Common myeloid progenitor, CD34-positive (primary cell): ENCODE results near the gene KLHL8.

Source experiments
- CTCF ChIA-PET: fragments of 350-600 bp; sonication (Branson Sonifier 250); formaldehyde crosslinking; loops from one replicate; lab custom pipeline; 2021; ENCODE audit warnings: antibody characterized with exemption; lab: Charles Lee
- POLR2A ChIA-PET: fragments of 350-600 bp; sonication (Branson Sonifier 250); formaldehyde crosslinking; loops from one replicate; lab custom pipeline; 2021; ENCODE audit warnings: antibody characterized with exemption; lab: Charles Lee
- DNase-seq, 3 donors: peaks; one replicate each; pipeline versions ENCODE4 v3.0.0 to v3.0.0-alpha.2; 2013
- H3K27ac ChIP-seq, 2 experiments: 1 replicate in 1 of 2; 2 replicates in 1 of 2; pipeline ENCODE4 v1.7.0; 2013; ENCODE audit warnings: inconsistent platforms in 2 of 2, low read length in 2 of 2, mild to moderate bottlenecking in 2 of 2, low read depth in 1 of 2, moderate library complexity in 1 of 2; ENCODE audit not compliant: severe bottlenecking in 2 of 2, insufficient read depth in 1 of 2, poor library complexity in 1 of 2
- H3K27me3 ChIP-seq, 5 experiments: replicated peaks in 2 of 5; 1 replicate in 3 of 5; 2 replicates in 2 of 5; pipeline versions ENCODE4 v1.6.1 to v1.7.0; 2013; ENCODE audit warnings: low read length in 4 of 5, mild to moderate bottlenecking in 2 of 5, moderate library complexity in 2 of 5, inconsistent platforms in 1 of 5; ENCODE audit not compliant: insufficient read depth in 5 of 5, control insufficient read depth in 4 of 5
- H3K36me3 ChIP-seq, 4 experiments: 1 replicate in 2 of 4; 2 replicates in 2 of 4; pipeline versions ENCODE4 v1.6.1 to v1.7.0; 2013; ENCODE audit warnings: low read length in 3 of 4, control low read depth in 1 of 4, mild to moderate bottlenecking in 1 of 4; ENCODE audit not compliant: control insufficient read depth in 4 of 4, insufficient read depth in 4 of 4
- H3K4me1 ChIP-seq, 4 experiments: 1 replicate in 3 of 4; 2 replicates in 1 of 4; pipeline versions ENCODE4 v1.6.1 to v1.7.1; 2013; ENCODE audit warnings: low read length in 3 of 4, mild to moderate bottlenecking in 3 of 4, control low read depth in 1 of 4, inconsistent platforms in 1 of 4, moderate library complexity in 1 of 4; ENCODE audit not compliant: control insufficient read depth in 4 of 4, insufficient read depth in 4 of 4; ENCODE audit errors: control extremely low read depth in 1 of 4
- H3K4me3 ChIP-seq, 7 experiments: 1 replicate in 4 of 7; 2 replicates in 3 of 7; pipeline versions ENCODE4 v1.5.1 to v1.7.0; 2013; ENCODE audit warnings: mild to moderate bottlenecking in 7 of 7, low read length in 6 of 7, moderate library complexity in 6 of 7, inconsistent platforms in 2 of 7, low read depth in 2 of 7, control low read depth in 1 of 7; ENCODE audit not compliant: insufficient read depth in 4 of 7, control insufficient read depth in 1 of 7; ENCODE audit errors: extremely low read depth in 1 of 7
- H3K9me3 ChIP-seq, 5 experiments: 1 replicate in 4 of 5; 2 replicates in 1 of 5; pipeline versions ENCODE4 v1.6.1 to v1.7.1; 2013; ENCODE audit warnings: low read length in 4 of 5, mild to moderate bottlenecking in 2 of 5, inconsistent platforms in 1 of 5, low read depth in 1 of 5, moderate library complexity in 1 of 5; ENCODE audit not compliant: control insufficient read depth in 4 of 5, insufficient read depth in 2 of 5; ENCODE audit errors: control extremely low read depth in 1 of 5
- WGBS: methylation state at CpG from one replicate; pipeline ENCODE4 v1.1.5; 2013; ENCODE audit not compliant: insufficient coverage; 5-methylcytosine and 5-hydroxymethylcytosine counted together

The KLHL8 gene

DNA sequence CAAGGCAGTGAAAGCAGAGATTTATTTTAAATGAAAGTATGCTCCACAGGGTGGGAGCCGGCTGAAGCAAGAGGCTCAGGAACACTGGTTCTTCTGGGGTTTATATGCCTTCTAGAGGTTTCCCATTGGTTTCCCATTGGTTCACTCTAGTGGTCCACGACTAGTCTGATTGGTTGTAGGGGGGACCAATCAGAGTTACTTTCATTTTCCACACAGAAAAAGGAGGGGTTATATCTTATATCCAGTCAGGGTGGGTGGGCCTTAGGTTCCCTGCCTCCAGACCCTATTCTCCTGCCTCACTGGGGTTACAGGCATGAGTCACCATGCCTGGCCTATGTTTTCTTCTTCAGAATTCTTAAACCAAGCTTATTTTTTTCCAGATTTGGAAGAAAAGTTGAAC is 101.6 kb downstream of the KLHL8 start:
- H3K4me3 ChIP-seq, result no peak overlapping the region
- POLR2A ChIA-PET, result no interaction called here

DNA sequence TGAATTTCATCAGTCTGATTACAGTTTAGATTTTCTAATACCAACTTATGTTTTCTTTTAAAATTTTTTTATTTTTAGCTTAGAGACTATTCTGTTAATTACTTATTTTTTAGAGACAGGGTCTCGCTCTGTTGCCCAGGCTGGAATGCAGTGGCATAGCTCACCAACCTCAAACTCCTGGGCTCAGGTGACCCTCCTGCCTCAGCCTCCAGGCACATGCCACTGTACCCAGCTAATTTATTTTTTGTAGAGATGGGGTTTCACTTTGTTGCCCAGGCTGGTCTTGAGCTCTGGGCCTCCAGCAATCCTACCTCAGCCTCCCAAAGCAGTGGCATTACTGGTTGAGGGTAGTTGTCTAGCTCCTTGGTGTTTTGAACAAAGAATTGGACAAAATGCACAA is 102.0 kb downstream of the KLHL8 start:
- Histone ChIP-seq H3K27me3 (no peaks in the 10 kb centered on the region), H3K9me3 (no peaks in the 10 kb centered on the region), H3K27ac (no peak overlapping the region), H3K4me3 (no peak overlapping the region), H3K36me3 (peaks cover 15 to 77% (median 64%) of the 10 kb centered on the region in 4 experiments), H3K4me1 (peaks cover 0 to 15% (median 0%) of the 10 kb centered on the region in 4 experiments)
- ChIA-PET POLR2A (no interaction called here), CTCF (interaction anchor here (1.6 kb wide), 1 partner anchor 107 kb away, joined by 4 read pairs; no protein-coding TSS in a partner anchor)
- no CpG with 5 or more reads among the region's 1 CpG for WGBS
- DNase-seq, result no peak

More for the DNA sequence above, 101.6 kb downstream of the KLHL8 start:
- peak overlapping the region in 1 of 2 experiments; percentile 17 for H3K27ac ChIP-seq
- peaks cover 0 to 15% (median 0%) of the 10 kb centered on the region in 4 experiments for H3K4me1 ChIP-seq
- H3K36me3 ChIP-seq, result peaks cover 16 to 76% (median 63%) of the 10 kb centered on the region in 4 experiments
- CTCF ChIA-PET, result interaction anchor here (1.1 to 2.0 kb wide), 3 partner anchors 16 to 196 kb away, joined by 3 to 8 read pairs (median 4); no protein-coding TSS in a partner anchor
- no peaks in the 10 kb centered on the region for H3K9me3 ChIP-seq
- DNase-seq, result peak; percentile 40 to 64 (median 46)
- H3K27me3 ChIP-seq, result no peaks in the 10 kb centered on the region
- WGBS, result 100% methylated on average over 2 of the region's 2 CpGs

- Histone ChIP-seq H3K36me3 (peaks cover 17 to 84% (median 69%) of the 10 kb centered on the region in 4 experiments), H3K27me3 (no peaks in the 10 kb centered on the region), H3K27ac (no peak overlapping the region), H3K9me3 (no peaks in the 10 kb centered on the region), H3K4me1 (peaks cover 0 to 15% (median 0%) of the 10 kb centered on the region in 4 experiments), H3K4me3 (no peak overlapping the region)
- DNase-seq, result no peak
- ChIA-PET POLR2A (no interaction called here), CTCF (interaction anchor here (1.1 to 1.8 kb wide), 3 partner anchors 102 to 215 kb away, joined by 3 to 4 read pairs (median 3); no protein-coding TSS in a partner anchor)
- WGBS, result no CpG with 5 or more reads among the region's 5 CpGs
These were observed 102.7 kb downstream of the KLHL8 start for GRCh38 chr4:87117732-87118075.

GRCh38 chr4:87117051-87117731 is 103.2 kb downstream of the KLHL8 start:
- H3K27me3 ChIP-seq, result no peaks in the 10 kb centered on the region
- DNase-seq, result no peak
- no peaks in the 10 kb centered on the region for H3K9me3 ChIP-seq
- ChIA-PET CTCF (interaction anchor here (0.6 to 2.2 kb wide), 7 partner anchors 18 to 618 kb away, joined by 3 to 6 read pairs (median 3); no protein-coding TSS in a partner anchor), POLR2A (interaction anchor here (0.9 kb wide), 1 partner anchor 8 kb away, joined by 3 read pairs; no protein-coding TSS in a partner anchor)
- peaks cover 0 to 15% (median 0%) of the 10 kb centered on the region in 4 experiments for H3K4me1 ChIP-seq
- H3K36me3 ChIP-seq, result peaks cover 19 to 85% (median 69%) of the 10 kb centered on the region in 4 experiments
- H3K4me3 ChIP-seq, result no peak overlapping the region
- H3K27ac ChIP-seq, result no peak overlapping the region
- WGBS, result 99% methylated on average over 6 of the region's 8 CpGs

DNA sequence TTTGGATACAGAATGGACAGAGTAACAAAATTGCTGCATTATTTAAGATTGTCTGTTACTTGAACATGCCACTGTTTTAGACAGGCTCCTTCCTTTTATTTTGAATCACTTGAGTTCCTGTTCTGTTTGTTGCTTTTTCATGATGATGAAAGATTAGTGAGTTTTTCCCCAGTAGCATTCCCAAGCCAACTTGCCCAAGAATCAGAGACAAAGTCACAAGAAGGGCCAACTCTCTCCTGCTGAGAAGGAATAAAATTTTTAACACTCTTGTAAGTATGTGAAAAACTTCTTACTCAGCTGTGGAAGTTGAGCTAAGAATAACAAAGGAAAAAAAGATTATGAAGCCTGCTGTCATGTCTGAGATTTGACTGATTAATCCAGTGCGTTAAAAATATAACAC is 104.2 kb downstream of the KLHL8 start:
- Histone ChIP-seq H3K36me3 (peaks cover 23 to 87% (median 71%) of the 10 kb centered on the region in 4 experiments), H3K27ac (no peak overlapping the region), H3K27me3 (no peaks in the 10 kb centered on the region), H3K4me1 (peaks cover 0 to 12% (median 0%) of the 10 kb centered on the region in 4 experiments), H3K9me3 (no peaks in the 10 kb centered on the region), H3K4me3 (no peak overlapping the region)
- no peak for DNase-seq
- CTCF ChIA-PET, result interaction anchor here (0.6 to 2.2 kb wide), 6 partner anchors 10 to 1146 kb away, joined by 3 to 6 read pairs (median 4); no protein-coding TSS in a partner anchor
- POLR2A ChIA-PET, result interaction anchor here (0.9 kb wide), 1 partner anchor 9 kb away, joined by 3 read pairs; no protein-coding TSS in a partner anchor
- WGBS, result 100% methylated on average over 1 of the region's 1 CpG

DNA sequence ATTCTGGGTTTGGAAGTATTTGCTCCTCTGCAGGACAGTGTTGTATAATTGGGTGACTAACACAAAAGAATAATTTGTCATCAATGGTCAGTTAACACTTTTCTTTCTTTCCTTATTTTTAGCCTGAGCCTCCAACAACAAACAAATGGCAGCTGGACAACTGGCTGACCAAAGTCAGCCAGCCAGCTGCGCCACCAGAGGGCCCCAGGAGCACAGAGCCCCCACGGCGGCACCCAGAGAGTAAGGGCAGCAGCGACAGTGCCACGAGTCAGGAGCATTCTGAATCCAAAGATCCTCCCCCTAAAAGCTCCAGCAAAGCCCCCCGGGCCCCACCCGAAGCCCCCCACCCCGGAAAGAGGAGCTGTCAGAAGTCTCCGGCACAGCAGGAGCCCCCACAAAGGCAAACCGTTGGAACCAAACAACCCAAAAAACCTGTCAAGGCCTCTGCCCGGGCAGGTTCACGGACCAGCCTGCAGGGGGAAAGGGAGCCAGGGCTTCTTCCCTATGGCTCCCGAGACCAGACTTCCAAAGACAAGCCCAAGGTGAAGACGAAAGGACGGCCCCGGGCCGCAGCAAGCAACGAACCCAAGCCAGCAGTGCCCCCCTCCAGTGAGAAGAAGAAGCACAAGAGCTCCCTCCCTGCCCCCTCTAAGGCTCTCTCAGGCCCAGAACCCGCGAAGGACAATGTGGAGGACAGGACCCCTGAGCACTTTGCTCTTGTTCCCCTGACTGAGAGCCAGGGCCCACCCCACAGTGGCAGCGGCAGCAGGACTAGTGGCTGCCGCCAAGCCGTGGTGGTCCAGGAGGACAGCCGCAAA is 106.0 kb downstream of the KLHL8 start:
- POLR2A ChIA-PET, result no interaction called here
- no peak overlapping the region for H3K4me3 ChIP-seq
- H3K36me3 ChIP-seq, result peaks cover 20 to 71% (median 55%) of the 10 kb centered on the region in 4 experiments
- H3K27me3 ChIP-seq, result no peaks in the 10 kb centered on the region
- CTCF ChIA-PET, result interaction anchor here (1.3 to 1.6 kb wide), 4 partner anchors 8 to 191 kb away, joined by 3 to 7 read pairs (median 4); no protein-coding TSS in a partner anchor
- no peak overlapping the region for H3K27ac ChIP-seq
- 95% methylated on average over 4 of the region's 24 CpGs for WGBS
- H3K9me3 ChIP-seq, result no peaks in the 10 kb centered on the region
- peaks cover 0 to 6% (median 0%) of the 10 kb centered on the region in 4 experiments for H3K4me1 ChIP-seq
- no peak for DNase-seq
